ENCODE measurements around the gene SYN1. TPM values are rescaled to one million over a fixed set of nuclear protein-coding genes. Genes with fewer than 3 reads are reported as not detected.

The SYN1 gene
- polyA plus RNA-seq, 3 donors, result 0.11 to 4.0 (median 0.29) TPM

GRCh38 chrX:47562615-47563243, 56.9 kb downstream of the SYN1 start:
- peak in 2 of 3 donors; percentile 49 to 55 for DNase-seq
- no peak overlapping the region for H2AFZ ChIP-seq (ENCODE audit: insufficient read depth, low read depth, low read length, poor library complexity, severe bottlenecking)
- peaks cover 30% of the 10 kb centered on the region for H3K79me2 ChIP-seq (ENCODE audit: insufficient read depth, low read length)
- intact Hi-C loops (cut with micrococcal nuclease), result loop anchor here (5.0 kb wide), 4 partner anchors 75 to 460 kb away; partner anchors contain the start of gene ELK1 (in 1 of the 2)
- peaks cover 34 to 39% of the 10 kb centered on the region in 2 donors for H3K36me3 ChIP-seq (replicated peaks in 1 of 2; ENCODE audit: control insufficient read depth in 1 of 2, insufficient read depth in 2 of 2, low read length in 2 of 2)
- Mint-ChIP-seq H3K4me1 (peaks cover 37% of the 10 kb centered on the region), H3K27ac (peak overlapping the region in 6 of 7 donors; percentile 76 to 93 (median 89)), H3K4me3 (peak overlapping the region; percentile 60 to 68), H3K36me3 (peaks cover 34 to 35% of the 10 kb centered on the region in 2 donors), H3K27me3 (ENCODE audit: low read depth in 3 of 3) (peaks cover 0 to 6% (median 2%) of the 10 kb centered on the region in 3 donors), H3K9me3 (peaks cover 0 to 10% (median 0%) of the 10 kb centered on the region in 7 donors)
- peaks cover 13% of the 10 kb centered on the region for H4K20me1 ChIP-seq (ENCODE audit: insufficient read depth, low read length)
- WGBS (ENCODE audit: insufficient coverage), result 74% methylated on average over 5 of the region's 13 CpGs
- peak overlapping the region; percentile 20 for H3K4me2 ChIP-seq (replicated peaks; ENCODE audit: extremely low read depth, low read length, poor library complexity, severe bottlenecking)
- H3K9ac ChIP-seq (ENCODE audit: insufficient read depth, low read length, poor library complexity, severe bottlenecking), result no peak overlapping the region
- H3K27me3 ChIP-seq (ENCODE audit: control insufficient read depth in 2 of 2, insufficient read depth in 2 of 2, low read length in 2 of 2), result no peaks in the 10 kb centered on the region
- H3K4me3 ChIP-seq (replicated peaks in 1 of 3; ENCODE audit: low read depth in 2 of 3, low read length in 3 of 3), result peak overlapping the region in 1 of 3 experiments; percentile 81
- peak; percentile 65 for TF ChIP-seq CTCF (IDR thresholded peaks at IDR 0.05)
- peaks cover 28 to 37% of the 10 kb centered on the region in 2 donors for H3K4me1 ChIP-seq (ENCODE audit: control insufficient read depth in 1 of 2, insufficient read depth in 2 of 2, low read length in 2 of 2)
- peak overlapping the region in 1 of 2 donors; percentile 58 for H3K27ac ChIP-seq (ENCODE audit: low read depth in 1 of 2, low read length in 2 of 2)
- no peaks in the 10 kb centered on the region for H3K9me3 ChIP-seq (replicated peaks in 1 of 2; ENCODE audit: control insufficient read depth in 1 of 2, insufficient read depth in 1 of 2, low read length in 2 of 2)

- Mint-ChIP-seq H3K4me3 (peak overlapping the region; percentile 82 to 90), H3K4me1 (peaks cover 40% of the 10 kb centered on the region), H3K9me3 (peaks cover 0 to 10% (median 0%) of the 10 kb centered on the region in 7 donors), H3K27me3 (ENCODE audit: low read depth in 3 of 3) (peaks cover 0 to 6% (median 0%) of the 10 kb centered on the region in 3 donors), H3K36me3 (peaks cover 24 to 25% of the 10 kb centered on the region in 2 donors), H3K27ac (peak overlapping the region; percentile 93 to 98 (median 97))
- Histone ChIP-seq H3K4me1 (ENCODE audit: control insufficient read depth in 1 of 2, insufficient read depth in 2 of 2, low read length in 2 of 2) (peaks cover 32 to 41% of the 10 kb centered on the region in 2 donors), H3K4me3 (replicated peaks in 1 of 3; ENCODE audit: low read depth in 2 of 3, low read length in 3 of 3) (peak overlapping the region; percentile 71 to 81 (median 75)), H3K27ac (ENCODE audit: low read depth in 1 of 2, low read length in 2 of 2) (peak overlapping the region; percentile 86 to 88), H3K36me3 (replicated peaks in 1 of 2; ENCODE audit: control insufficient read depth in 1 of 2, insufficient read depth in 2 of 2, low read length in 2 of 2) (peaks cover 24 to 29% of the 10 kb centered on the region in 2 donors), H3K27me3 (ENCODE audit: control insufficient read depth in 2 of 2, insufficient read depth in 2 of 2, low read length in 2 of 2) (no peaks in the 10 kb centered on the region), H2AFZ (ENCODE audit: insufficient read depth, low read depth, low read length, poor library complexity, severe bottlenecking) (no peak overlapping the region), H3K9me3 (replicated peaks in 1 of 2; ENCODE audit: control insufficient read depth in 1 of 2, insufficient read depth in 1 of 2, low read length in 2 of 2) (no peaks in the 10 kb centered on the region), H3K79me2 (ENCODE audit: insufficient read depth, low read length) (peaks cover 30% of the 10 kb centered on the region), H4K20me1 (ENCODE audit: insufficient read depth, low read length) (peaks cover 13% of the 10 kb centered on the region), H3K4me2 (replicated peaks; ENCODE audit: extremely low read depth, low read length, poor library complexity, severe bottlenecking) (peak overlapping the region; percentile 81), H3K9ac (ENCODE audit: insufficient read depth, low read length, poor library complexity, severe bottlenecking) (peak overlapping the region; percentile 78)
- no peak for TF ChIP-seq CTCF (IDR thresholded peaks at IDR 0.05)
- intact Hi-C loops (cut with micrococcal nuclease), result loop anchor here (5.0 kb wide), 4 partner anchors 76 to 461 kb away; partner anchors contain the start of gene ELK1 (in 1 of the 2)
- peak in 1 of 3 donors; percentile 45 for DNase-seq
- 2% methylated on average over 6 of the region's 9 CpGs for WGBS (ENCODE audit: insufficient coverage)
These were observed 58.0 kb downstream of the SYN1 start for GRCh38 chrX:47561659-47562151.

All from CD14-positive monocyte (primary cell).